Natural killer cell treated with Interleukin-12 subunit alpha and Interleukin-12 subunit beta and Interleukin-15 and Interleukin-18, amount 100 ng/mL, for 72 hours (primary cell): Measurements from ENCODE around the gene VPS52. TPM values are rescaled to one million over a fixed set of nuclear protein-coding genes. Genes with fewer than 3 reads are reported as not detected.

Experiments
- ATAC-seq, 2 donors: fragments of 150-1000 bp; cut with Tn5 transposase in 1 of 2; sonication (Bioruptor Pico), chemical (Tn5 transposase) in 1 of 2; 2 replicates each; pipeline ENCODE4 v1.10.0; 2021
- DNase-seq: peaks from one replicate; pipeline ENCODE4 v3.0.0; 2022; ENCODE audit warnings: low spot score
- H3K27ac Mint-ChIP-seq, 2 donors: 1 replicate in 1 of 2; 2 replicates in 1 of 2; pipeline ENCODE4 v1.8.0; 2022; ENCODE audit warnings: mixed read lengths in 2 of 2, mild to moderate bottlenecking in 1 of 2, moderate library complexity in 1 of 2
- H3K27me3 Mint-ChIP-seq, 2 donors: 1 replicate in 1 of 2; 2 replicates in 1 of 2; pipeline ENCODE4 v1.8.0; 2022; ENCODE audit warnings: mixed read lengths in 2 of 2
- H3K36me3 Mint-ChIP-seq: one replicate; pipeline ENCODE4 v1.8.0; 2022; ENCODE audit warnings: mixed read lengths
- H3K4me1 Mint-ChIP-seq, 2 donors: 1 replicate in 1 of 2; 2 replicates in 1 of 2; pipeline ENCODE4 v1.8.0; 2022; ENCODE audit warnings: low read depth in 2 of 2, mixed read lengths in 2 of 2, mild to moderate bottlenecking in 1 of 2
- H3K4me3 Mint-ChIP-seq: one replicate; pipeline ENCODE4 v1.8.0; 2022; ENCODE audit warnings: mixed read lengths
- H3K9me3 Mint-ChIP-seq: 2 replicates; pipeline ENCODE4 v1.8.0; 2022; ENCODE audit warnings: mixed read lengths
- total RNA-seq, 2 donors: library from RNA; stranded (reverse); gene quantifications; one replicate each; pipeline ENCODE4 v1.2.3, GENCODE V29; 2022

Gene VPS52
- 10 to 100 TPM; 48.6 to 76.5 TPM for total RNA-seq

- H3K36me3 Mint-ChIP-seq = peaks cover 48% of the 10 kb centered on the region
- peak within 1 kb of the TSS; percentile 95 for H3K4me3 Mint-ChIP-seq
- peak; percentile 95 for DNase-seq
- peaks cover 46 to 69% of the 10 kb centered on the region in 2 donors for H3K4me1 Mint-ChIP-seq
- H3K27me3 Mint-ChIP-seq = no peaks in the 10 kb centered on the region
- H3K27ac Mint-ChIP-seq = peak within 1 kb of the TSS; percentile 97 to 99
- no peaks in the 10 kb centered on the region for H3K9me3 Mint-ChIP-seq
- peak; percentile 92 to 96 for ATAC-seq
Measured at GRCh38 chr6:33271468-33272274, at the start of gene VPS52, which contains the start of gene RPS18. TSS of gene VPS52 (minus strand) at chr6:33271876. CDS start at chr6:33271675, 201 bp downstream. TSS of gene RPS18 (plus strand) at chr6:33272075. CDS start at chr6:33272120, 45 bp downstream.

- Mint-ChIP-seq H3K36me3 (peaks cover 37% of the 10 kb centered on the region), H3K27me3 (no peaks in the 10 kb centered on the region), H3K4me1 (peaks cover 62 to 74% of the 10 kb centered on the region in 2 donors), H3K9me3 (no peaks in the 10 kb centered on the region), H3K27ac (peak overlapping the region; percentile 99), H3K4me3 (peak overlapping the region; percentile 96)
- ATAC-seq (no peak), DNase-seq (peak; percentile 45)
Measured at GRCh38 chr6:33321227-33321626, 49.6 kb upstream of the VPS52 start.

- Mint-ChIP-seq H3K4me3 (peak overlapping the region; percentile 96), H3K27me3 (no peaks in the 10 kb centered on the region), H3K36me3 (peaks cover 37% of the 10 kb centered on the region), H3K4me1 (peaks cover 66 to 75% of the 10 kb centered on the region in 2 donors), H3K27ac (peak overlapping the region; percentile 99), H3K9me3 (no peaks in the 10 kb centered on the region)
- no peak for ATAC-seq
- DNase-seq = peak; percentile 45
Measured at GRCh38 chr6:33320315-33321181, 48.9 kb upstream of the VPS52 start.

DNA sequence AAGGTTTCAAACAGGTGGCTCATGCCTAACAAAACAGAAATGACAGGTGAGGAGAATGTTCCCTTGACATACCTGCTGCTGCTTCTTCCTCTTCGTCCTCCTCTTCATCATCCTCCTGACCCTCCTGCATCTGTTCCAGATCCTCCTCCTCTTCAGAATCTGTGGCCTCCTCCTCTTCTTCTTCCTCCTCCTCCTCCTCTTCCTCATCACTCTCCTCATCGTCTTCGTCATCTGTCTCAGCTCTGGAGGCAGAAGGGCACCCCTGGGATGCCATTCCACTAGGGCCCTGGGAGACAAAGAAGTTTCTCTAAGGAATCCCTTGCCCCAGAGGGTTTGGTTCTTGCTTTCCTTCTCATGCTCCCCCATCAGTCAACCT is 48.3 kb upstream of the VPS52 start:
- no peaks in the 10 kb centered on the region for H3K27me3 Mint-ChIP-seq
- DNase-seq (no peak), ATAC-seq (no peak)
- peak overlapping the region; percentile 96 for H3K4me3 Mint-ChIP-seq
- H3K4me1 Mint-ChIP-seq = peaks cover 72 to 75% of the 10 kb centered on the region in 2 donors
- H3K27ac Mint-ChIP-seq = peak overlapping the region; percentile 99
- no peaks in the 10 kb centered on the region for H3K9me3 Mint-ChIP-seq
- peaks cover 37% of the 10 kb centered on the region for H3K36me3 Mint-ChIP-seq

DNA sequence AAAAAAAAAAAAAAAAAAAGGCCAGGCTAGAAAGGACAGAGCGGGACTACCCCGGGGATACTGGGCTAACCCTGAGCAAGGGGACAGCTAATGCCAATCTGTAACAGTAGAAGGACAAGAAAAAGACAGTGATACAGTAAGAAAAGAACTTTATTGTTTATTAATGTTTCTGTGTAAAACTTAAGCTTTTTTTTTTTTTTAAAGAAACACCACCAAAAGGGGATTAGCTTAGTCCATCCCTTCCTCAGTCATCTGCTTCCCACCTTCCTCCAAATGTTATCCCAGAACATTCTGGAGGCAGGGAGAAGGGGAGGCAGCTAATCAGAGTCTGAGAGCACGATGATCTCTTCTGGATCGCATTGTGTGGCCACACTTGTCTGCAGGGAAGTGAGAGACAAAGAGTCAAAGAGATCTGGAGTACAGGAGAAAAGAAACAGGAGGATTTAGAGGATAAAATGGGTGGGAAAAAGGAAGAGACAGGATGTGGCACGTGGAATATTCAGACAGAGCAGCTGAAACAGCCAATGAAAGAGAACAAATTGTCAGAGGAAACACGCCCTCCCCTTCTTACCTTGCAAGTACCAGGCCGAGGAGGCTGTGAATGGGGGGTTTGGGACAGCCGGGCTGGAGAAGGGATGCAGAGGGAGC is 46.9 kb upstream of the VPS52 start:
- Mint-ChIP-seq H3K27ac (peak overlapping the region; percentile 99), H3K4me3 (peak overlapping the region; percentile 96), H3K36me3 (peaks cover 37% of the 10 kb centered on the region), H3K4me1 (peaks cover 72 to 73% of the 10 kb centered on the region in 2 donors), H3K9me3 (no peaks in the 10 kb centered on the region), H3K27me3 (no peaks in the 10 kb centered on the region)
- no peak for ATAC-seq
- DNase-seq = no peak

DNA sequence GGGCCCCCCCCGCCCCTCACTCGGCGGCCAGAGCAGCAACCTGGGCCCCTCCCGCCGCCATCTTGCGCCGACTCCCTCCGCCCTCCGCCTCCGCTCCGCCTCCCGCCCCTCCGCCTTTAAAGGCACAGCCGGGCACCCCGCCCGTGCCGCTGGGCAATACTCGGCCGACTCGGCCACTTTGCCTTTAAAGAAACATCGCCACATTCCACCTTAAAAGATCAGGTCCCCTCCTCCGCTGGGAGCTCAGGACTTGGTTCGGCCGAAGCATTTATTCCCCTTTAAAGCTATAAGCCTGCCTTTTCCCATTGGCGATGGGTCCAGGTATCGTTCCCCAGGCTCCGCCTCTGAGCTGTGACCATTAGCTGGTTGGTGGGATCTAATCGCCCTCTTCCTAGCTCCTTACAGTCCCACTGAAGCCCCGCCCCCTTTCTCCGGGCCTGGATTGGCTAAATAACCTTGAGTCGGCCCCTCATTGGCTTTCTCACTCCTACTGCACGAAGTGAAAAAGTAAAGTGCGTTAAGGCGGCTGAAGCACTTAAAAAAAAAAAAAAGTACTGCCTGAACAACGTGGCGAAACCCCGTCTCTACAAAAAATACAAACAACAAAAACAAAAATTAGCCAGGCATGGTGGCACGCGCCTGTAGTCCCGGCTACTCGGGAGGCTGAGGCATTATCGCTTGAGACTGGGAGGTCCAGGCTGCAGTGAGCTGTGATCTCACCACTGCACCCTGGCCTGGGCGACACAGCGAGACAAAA is 46.2 kb upstream of the VPS52 start, which contains the start of gene ZBTB22:
TSS of gene ZBTB22 (minus strand) at position 76 of the 757 bp plus-strand sequence. CDS start 828 bp downstream, outside the sequence.
- no peaks in the 10 kb centered on the region for H3K27me3 Mint-ChIP-seq
- peak within 1 kb of the TSS; percentile 99 for H3K27ac Mint-ChIP-seq
- H3K36me3 Mint-ChIP-seq = peaks cover 35% of the 10 kb centered on the region
- peak; percentile 77 to 83 for ATAC-seq
- H3K9me3 Mint-ChIP-seq = no peaks in the 10 kb centered on the region
- peaks cover 67 to 70% of the 10 kb centered on the region in 2 donors for H3K4me1 Mint-ChIP-seq
- DNase-seq = peak; percentile 97
- H3K4me3 Mint-ChIP-seq = peak within 1 kb of the TSS; percentile 96

DNA sequence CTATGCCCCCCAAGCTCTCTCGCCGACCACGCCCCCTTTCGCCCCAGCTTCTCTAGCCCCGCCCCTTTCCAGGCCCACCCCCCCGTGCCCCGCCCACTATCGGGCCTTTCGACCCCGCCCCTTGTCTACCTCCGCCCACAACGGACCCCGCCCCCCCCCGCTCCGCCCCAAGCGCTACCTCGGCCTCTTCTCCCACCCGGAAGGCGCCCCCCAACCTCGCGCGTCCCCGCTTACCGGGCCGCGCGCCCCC is 45.7 kb upstream of the VPS52 start:
- H3K36me3 Mint-ChIP-seq = peaks cover 30% of the 10 kb centered on the region
- H3K27ac Mint-ChIP-seq = peak overlapping the region; percentile 99
- H3K4me3 Mint-ChIP-seq = peak overlapping the region; percentile 96
- ATAC-seq (no peak), DNase-seq (no peak)
- peaks cover 65 to 70% of the 10 kb centered on the region in 2 donors for H3K4me1 Mint-ChIP-seq
- H3K9me3 Mint-ChIP-seq = no peaks in the 10 kb centered on the region
- H3K27me3 Mint-ChIP-seq = no peaks in the 10 kb centered on the region

- H3K4me3 Mint-ChIP-seq = peak overlapping the region; percentile 96
Measured at GRCh38 chr6:33316603-33317418, 45.1 kb upstream of the VPS52 start.

GRCh38 chr6:33315793-33316602 is 44.3 kb upstream of the VPS52 start:
- DNase-seq = no peak
- H3K9me3 Mint-ChIP-seq = no peaks in the 10 kb centered on the region
- ATAC-seq = no peak
- peak overlapping the region; percentile 95 to 97 for H3K27ac Mint-ChIP-seq
- H3K27me3 Mint-ChIP-seq = no peaks in the 10 kb centered on the region
- peaks cover 62 to 70% of the 10 kb centered on the region in 2 donors for H3K4me1 Mint-ChIP-seq
- H3K36me3 Mint-ChIP-seq = peaks cover 25% of the 10 kb centered on the region
- H3K4me3 Mint-ChIP-seq = peak overlapping the region; percentile 96

More at GRCh38 chr6:33316603-33317418, 45.1 kb upstream of the VPS52 start:
- ATAC-seq (no peak), DNase-seq (peak; percentile 56)
- no peaks in the 10 kb centered on the region for H3K27me3 Mint-ChIP-seq
- peaks cover 65 to 71% of the 10 kb centered on the region in 2 donors for H3K4me1 Mint-ChIP-seq
- H3K27ac Mint-ChIP-seq = peak overlapping the region in 1 of 2 donors; percentile 95
- no peaks in the 10 kb centered on the region for H3K9me3 Mint-ChIP-seq
- H3K36me3 Mint-ChIP-seq = peaks cover 25% of the 10 kb centered on the region

DNA sequence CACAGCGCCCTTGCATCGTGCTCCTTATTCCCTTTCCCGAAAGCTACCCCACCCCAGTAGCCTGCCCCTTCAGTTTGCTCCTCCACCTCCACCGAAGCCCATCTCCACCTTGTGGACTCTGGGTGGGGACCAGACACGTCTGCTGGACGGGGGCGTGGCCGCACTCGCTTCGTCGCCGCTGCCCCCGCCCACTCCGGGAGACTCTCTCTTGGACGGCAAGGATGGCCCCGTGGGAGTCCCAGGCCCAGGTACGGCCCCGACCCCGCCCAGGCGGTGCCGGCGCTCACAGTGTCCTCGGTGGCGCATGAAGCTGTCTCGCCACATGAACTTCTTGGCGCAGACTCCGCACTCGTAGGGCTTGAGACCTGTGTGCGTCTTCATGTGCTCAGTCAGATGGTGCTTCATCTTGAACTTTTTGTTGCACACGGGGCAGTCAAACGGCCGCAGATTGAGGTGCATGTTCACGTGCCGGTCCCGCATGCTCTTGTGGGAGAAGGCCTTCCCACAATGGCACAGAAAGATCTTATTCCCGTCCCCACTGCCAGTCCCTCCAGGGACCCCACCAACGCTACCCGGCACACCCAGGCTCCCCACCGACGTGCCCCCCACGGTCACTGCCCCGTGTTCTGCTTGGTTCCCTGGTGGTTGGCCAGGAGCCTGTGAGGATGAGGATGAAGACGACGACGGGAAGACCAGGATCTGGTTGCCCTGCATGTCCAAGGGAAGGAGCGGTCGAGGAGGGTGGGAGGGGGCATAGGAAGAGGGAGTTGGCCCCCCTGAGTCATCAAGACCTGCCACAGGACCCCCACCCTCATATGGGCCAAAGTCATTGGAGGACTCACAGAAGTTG is 43.5 kb upstream of the VPS52 start:
- Mint-ChIP-seq H3K36me3 (peaks cover 20% of the 10 kb centered on the region), H3K27ac (peak overlapping the region; percentile 95 to 97), H3K27me3 (no peaks in the 10 kb centered on the region), H3K9me3 (no peaks in the 10 kb centered on the region), H3K4me3 (peak overlapping the region; percentile 97), H3K4me1 (peaks cover 56 to 64% of the 10 kb centered on the region in 2 donors)
- ATAC-seq (no peak), DNase-seq (peak; percentile 66)

DNA sequence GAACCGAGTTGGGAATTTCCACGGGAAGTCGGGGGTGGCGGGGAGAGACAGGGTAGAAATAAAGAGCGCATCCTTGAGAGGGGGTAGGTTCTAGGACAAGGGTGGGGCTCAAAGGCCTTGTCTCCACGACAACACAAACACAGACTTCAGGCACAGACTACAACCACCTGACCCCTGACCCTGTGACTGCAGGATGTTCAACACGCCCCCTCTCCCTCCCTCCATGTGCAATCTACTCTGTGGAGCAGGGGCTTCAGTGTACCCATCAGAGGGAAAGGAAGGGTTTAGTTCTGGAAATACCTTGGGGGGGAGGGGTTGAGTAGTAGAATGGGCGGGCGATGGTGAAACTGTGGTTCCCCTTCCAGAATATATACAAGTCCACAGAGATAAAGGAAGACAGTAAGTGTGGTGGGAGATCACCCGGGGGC is 42.9 kb upstream of the VPS52 start:
- peaks cover 14% of the 10 kb centered on the region for H3K36me3 Mint-ChIP-seq
- no peaks in the 10 kb centered on the region for H3K27me3 Mint-ChIP-seq
- H3K4me1 Mint-ChIP-seq = peaks cover 50 to 58% of the 10 kb centered on the region in 2 donors
- peak; percentile 82 for DNase-seq
- H3K27ac Mint-ChIP-seq = peak overlapping the region; percentile 95 to 97
- H3K9me3 Mint-ChIP-seq = no peaks in the 10 kb centered on the region
- ATAC-seq = peak; percentile 44 to 50
- peak overlapping the region; percentile 97 for H3K4me3 Mint-ChIP-seq
